ENCODE results near the gene MARS1. TPM values are rescaled to one million over a fixed set of nuclear protein-coding genes. Genes with fewer than 3 reads are reported as not detected.

The MARS1 gene
- total and polyA plus RNA-seq, 12 donors: 56.7 to 108 (median 75.6) TPM

DNA sequence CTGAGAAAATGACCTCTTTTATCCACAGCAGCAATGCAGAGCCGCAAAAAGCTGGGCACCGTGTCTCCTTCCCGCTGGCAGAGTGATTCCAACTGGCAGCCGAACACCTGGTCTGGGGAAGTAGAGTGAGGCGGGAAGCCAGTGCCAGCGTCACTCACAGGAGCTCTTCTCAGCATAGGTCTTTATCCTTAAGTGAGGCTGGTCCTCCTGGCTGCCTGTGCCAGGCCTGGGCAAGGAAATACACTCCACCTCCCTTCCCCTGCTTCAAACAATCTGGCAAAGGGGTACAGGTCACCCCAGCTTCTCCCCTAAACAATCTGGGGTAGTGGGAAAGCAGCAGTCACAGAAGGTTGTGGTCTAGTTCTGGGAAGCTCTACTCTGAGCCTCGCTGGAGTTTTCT lies 13.0 kb upstream of the MARS1 start:
- intact Hi-C loops (cut with DNase I): no loop called here
- Histone ChIP-seq H3K36me3 (peaks cover 0 to 51% (median 0%) of the 10 kb centered on the region in 9 donors), H3K4me3 (peak overlapping the region in 4 of 10 donors; percentile 18 to 68 (median 42)), H3K4me1 (peaks cover 0 to 57% (median 16%) of the 10 kb centered on the region in 9 donors), H3K27me3 (peaks cover 9 to 85% (median 66%) of the 10 kb centered on the region in 7 donors), H3K9me3 (no peaks in the 10 kb centered on the region), H3K27ac (no peak overlapping the region)
- ATAC-seq: no peak
- no peak for DNase-seq
- TF ChIP-seq, protein P1, sequence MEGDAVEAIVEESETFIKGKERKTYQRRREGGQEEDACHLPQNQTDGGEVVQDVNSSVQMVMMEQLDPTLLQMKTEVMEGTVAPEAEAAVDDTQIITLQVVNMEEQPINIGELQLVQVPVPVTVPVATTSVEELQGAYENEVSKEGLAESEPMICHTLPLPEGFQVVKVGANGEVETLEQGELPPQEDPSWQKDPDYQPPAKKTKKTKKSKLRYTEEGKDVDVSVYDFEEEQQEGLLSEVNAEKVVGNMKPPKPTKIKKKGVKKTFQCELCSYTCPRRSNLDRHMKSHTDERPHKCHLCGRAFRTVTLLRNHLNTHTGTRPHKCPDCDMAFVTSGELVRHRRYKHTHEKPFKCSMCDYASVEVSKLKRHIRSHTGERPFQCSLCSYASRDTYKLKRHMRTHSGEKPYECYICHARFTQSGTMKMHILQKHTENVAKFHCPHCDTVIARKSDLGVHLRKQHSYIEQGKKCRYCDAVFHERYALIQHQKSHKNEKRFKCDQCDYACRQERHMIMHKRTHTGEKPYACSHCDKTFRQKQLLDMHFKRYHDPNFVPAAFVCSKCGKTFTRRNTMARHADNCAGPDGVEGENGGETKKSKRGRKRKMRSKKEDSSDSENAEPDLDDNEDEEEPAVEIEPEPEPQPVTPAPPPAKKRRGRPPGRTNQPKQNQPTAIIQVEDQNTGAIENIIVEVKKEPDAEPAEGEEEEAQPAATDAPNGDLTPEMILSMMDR (IDR thresholded peaks at IDR 0.05): no peak
- WGBS, 2 donors: 58 to 71% methylated on average over 7 of the region's 7 CpGs

DNA sequence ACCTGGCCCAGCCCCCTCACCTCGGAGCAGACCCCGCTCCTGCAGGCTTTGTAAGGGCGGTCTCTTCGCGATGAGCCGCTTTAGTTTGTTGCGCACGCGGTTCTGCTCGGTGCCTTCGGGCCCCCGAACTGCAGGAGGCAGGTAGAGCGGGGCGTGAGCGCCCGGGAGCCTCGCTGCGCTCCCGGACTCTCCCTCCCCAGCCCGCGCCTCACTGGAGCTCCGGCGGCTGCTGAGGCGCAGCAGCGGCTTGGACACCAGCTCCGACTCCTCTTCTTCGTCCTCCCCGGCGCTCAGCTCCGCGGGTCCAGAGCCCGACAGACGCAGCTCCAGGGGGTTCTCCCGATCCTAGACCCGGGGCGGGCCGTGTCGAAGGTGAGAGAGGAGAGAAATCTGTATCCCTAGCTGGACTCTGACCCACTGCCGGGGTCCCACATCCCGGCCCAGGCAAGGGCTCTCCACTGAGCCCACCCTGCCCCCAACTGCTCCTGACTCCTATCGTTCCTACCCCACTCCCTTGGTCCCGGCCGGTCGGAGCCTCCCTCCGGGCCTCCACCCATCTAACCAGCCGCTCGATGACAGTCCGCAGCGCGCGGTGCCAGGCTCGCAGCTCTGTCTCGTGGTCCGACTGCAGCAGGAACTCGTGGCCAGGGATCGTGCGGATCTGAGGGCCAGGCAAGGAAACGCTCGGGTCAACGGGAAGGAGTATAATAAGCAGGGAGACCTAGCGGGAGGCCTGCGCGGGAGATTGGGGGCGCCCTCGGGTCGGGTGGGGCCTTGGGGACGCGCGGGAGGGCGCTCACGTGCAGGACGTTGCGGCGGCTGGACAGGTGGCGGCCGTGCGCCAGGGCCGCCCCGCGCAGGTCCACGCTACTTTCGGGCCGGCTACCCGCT lies 12.4 kb upstream of the MARS1 start:
- intact Hi-C loops (cut with DNase I): no loop called here
- ATAC-seq (peak in 6 of 8 donors; percentile 14 to 54 (median 29)), DNase-seq (no peak)
- H3K4me3 ChIP-seq: peak overlapping the region in 9 of 10 donors; percentile 4 to 68 (median 45)
- H3K9me3 ChIP-seq: no peaks in the 10 kb centered on the region
- peaks cover 0 to 45% (median 0%) of the 10 kb centered on the region in 9 donors for H3K36me3 ChIP-seq
- H3K4me1 ChIP-seq: peaks cover 0 to 64% (median 16%) of the 10 kb centered on the region in 9 donors
- WGBS, 2 donors: 4 to 7% methylated on average over 74 to 84 of the region's 84 CpGs
- peak overlapping the region in 2 of 10 donors; percentile 73 to 95 for H3K27ac ChIP-seq
- H3K27me3 ChIP-seq: peaks cover 9 to 84% (median 66%) of the 10 kb centered on the region in 7 donors
- TF ChIP-seq, protein P1 (IDR thresholded peaks at IDR 0.05): no peak

DNA sequence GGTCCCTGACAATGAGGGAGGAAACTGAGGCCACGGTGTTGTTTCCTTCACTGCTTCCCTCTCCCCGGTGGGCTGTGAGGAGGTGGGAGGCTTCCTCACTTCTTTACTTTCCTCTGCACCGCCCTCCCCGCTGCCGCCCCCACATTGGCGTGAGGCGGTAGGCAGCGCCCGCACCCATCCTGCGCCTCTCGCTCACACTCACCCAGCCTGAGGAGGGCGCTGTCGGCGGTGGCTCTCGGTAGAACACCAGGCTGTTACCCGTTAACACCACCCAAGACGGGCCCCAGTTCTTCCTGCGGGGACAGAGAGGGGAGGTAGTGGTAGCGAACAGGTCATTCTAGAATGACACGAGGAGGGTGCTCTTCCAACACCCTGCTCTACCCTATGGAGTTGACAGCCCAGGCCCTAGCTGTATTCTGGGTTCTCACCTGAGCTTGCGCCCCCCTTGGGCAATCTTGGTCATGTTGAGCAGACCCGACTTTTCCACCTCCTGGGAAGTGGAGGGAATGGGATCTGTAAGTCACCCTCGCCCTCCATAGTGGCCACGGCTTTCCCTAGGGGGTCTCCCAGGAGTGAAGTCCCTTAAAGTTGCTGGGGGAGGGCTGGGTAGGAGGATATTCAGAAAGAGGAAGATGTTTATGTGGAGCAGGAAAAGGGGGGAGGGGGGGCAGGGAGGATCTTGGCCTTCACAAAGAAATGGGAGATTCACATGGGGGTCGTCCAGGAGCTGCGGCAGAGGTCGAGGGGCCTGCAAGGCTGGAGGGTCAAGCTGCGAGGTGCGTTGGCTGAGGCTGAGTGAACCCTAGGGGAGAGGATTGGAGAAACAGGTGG lies 11.5 kb upstream of the MARS1 start:
- H3K27me3 ChIP-seq: peaks cover 9 to 85% (median 63%) of the 10 kb centered on the region in 7 donors
- H3K9me3 ChIP-seq: no peaks in the 10 kb centered on the region
- peaks cover 0 to 72% (median 16%) of the 10 kb centered on the region in 9 donors for H3K4me1 ChIP-seq
- TF ChIP-seq, protein P1 (IDR thresholded peaks at IDR 0.05): peak in 3 of 9 donors; percentile 17 to 60 (median 20)
- peak in 3 of 8 donors; percentile 6 to 28 (median 16) for ATAC-seq
- intact Hi-C loops (cut with DNase I): no loop called here
- peaks cover 0 to 38% (median 0%) of the 10 kb centered on the region in 9 donors for H3K36me3 ChIP-seq
- WGBS, 2 donors: 19 to 21% methylated on average over 29 of the region's 29 CpGs
- H3K4me3 ChIP-seq: peak overlapping the region in 9 of 10 donors; percentile 4 to 68 (median 45)
- no peak for DNase-seq
- peak overlapping the region in 5 of 10 donors; percentile 17 to 95 (median 35) for H3K27ac ChIP-seq
